Stomach (tissue), 9 donors: ENCODE measurements around the gene RPL38. TPM values are rescaled to one million over a fixed set of nuclear protein-coding genes. Genes with fewer than 3 reads are reported as not detected.

Experiments used
- DNase-seq, 2 donors: peaks; one replicate each; pipeline versions ENCODE4 v3.0.0 to v3.0.0-alpha.2; 2013 to 2019
- H3K27ac ChIP-seq, 5 donors: fragments of 200-600 bp in 4 of 5; sonication (generic) in 4 of 5; one replicate each; pipeline ENCODE4 v1.5.1; 2013 to 2019; ENCODE audit warnings: mild to moderate bottlenecking in 1 of 5, moderate library complexity in 1 of 5
- H3K27me3 ChIP-seq, 3 donors: fragments of 200-600 bp; sonication (generic); one replicate each; pipeline ENCODE4 v1.5.1; 2017 to 2019; ENCODE audit warnings: mixed run types in 1 of 3
- H3K36me3 ChIP-seq, 4 donors: fragments of 200-600 bp; sonication (generic); 1 replicate in 3 of 4; 2 replicates in 1 of 4; pipeline ENCODE4 v1.5.1; 2016 to 2019
- H3K4me1 ChIP-seq, 4 donors: fragments of 200-600 bp; sonication (generic); one replicate each; pipeline ENCODE4 v1.5.1; 2016 to 2019
- H3K4me3 ChIP-seq, 4 donors: fragments of 200-600 bp; sonication (generic) in 3 of 4; one replicate each; pipeline ENCODE4 v1.5.1; 2016 to 2019; ENCODE audit warnings: mild to moderate bottlenecking in 1 of 4
- H3K9me3 ChIP-seq, 4 donors: fragments of 200-600 bp; sonication (generic); one replicate each; pipeline ENCODE4 v1.5.1; 2016 to 2019
- CTCF ChIP-seq, 7 experiments: fragments of 450-650 bp in 4 of 7; fragments of 200-600 bp in 3 of 7; sonication (generic) in 3 of 7; IDR thresholded peaks; one replicate each; pipeline ENCODE4 v1.5.1; 2016 to 2019; ENCODE audit warnings: antibody characterized with exemption in 7 of 7, control low read depth in 2 of 7, mild to moderate bottlenecking in 1 of 7
- EP300 ChIP-seq: sonication (generic); formaldehyde crosslinking; IDR thresholded peaks from one replicate; pipeline ENCODE4 v1.6.1; 2017; ENCODE audit warnings: antibody characterized with exemption
- POLR2A ChIP-seq, 4 donors: fragments of 450-650 bp; IDR thresholded peaks; one replicate each; pipeline ENCODE4 v1.6.1; 2016; ENCODE audit warnings: antibody characterized with exemption in 4 of 4, control low read depth in 2 of 4, mild to moderate bottlenecking in 1 of 4, moderate library complexity in 1 of 4
- POLR2AphosphoS5 ChIP-seq, 3 donors: sonication (generic); formaldehyde crosslinking; IDR thresholded peaks; one replicate each; pipeline ENCODE4 v1.6.1; 2016; ENCODE audit warnings: antibody characterized with exemption in 3 of 3
- WGBS, 5 donors: extraction: QIAGEN DNeasy Blood & Tissue Kit in 3 of 5; methylation state at CpG; one replicate each; pipeline versions ENCODE4 v1.1.5 to v1.1.7; 2013 to 2018; 5-methylcytosine and 5-hydroxymethylcytosine counted together
- intact Hi-C: fragments of 100-400 bp; cut with DNase I; formaldehyde crosslinking; loops from one replicate; pipeline ENCODE4 v1.15.1; 2023; ENCODE audit warnings: low total_unique reads
- polyA plus RNA-seq, 3 donors: library from polyadenylated mRNA; stranded (reverse); fragments of 200-250 nt; gene quantifications; one replicate each; pipeline ENCODE4 v1.2.3, GENCODE V29; 2013
- total RNA-seq, 5 donors: library from RNA; depleted of rRNA; stranded (reverse); fragments of >200 nt; gene quantifications; one replicate each; pipeline versions ENCODE4 v1.1.0 to v1.2.3, GENCODE V29; 2014 to 2016
- donor health status: healthy with polysubstance abuse.
- donor health status: Bipolar disorder and iron deficiency.
- donor health status: healthy.

The RPL38 gene
- total and polyA plus RNA-seq, 8 donors: 37.7 to 1,839 (median 979) TPM

GRCh38 chr17:74177018-74177450, 26.4 kb upstream of the RPL38 start:
- intact Hi-C loops: loop anchor here (5.0 kb wide), 1 partner anchor 750 kb away; no protein-coding TSS in a partner anchor
- no peak overlapping the region for H3K4me3 ChIP-seq
- H3K27me3 ChIP-seq: peaks cover 0 to 83% (median 25%) of the 10 kb centered on the region in 3 donors
- no peaks in the 10 kb centered on the region for H3K9me3 ChIP-seq
- 0 to 23% (median 7%) methylated on average over 1 of the region's 1 CpG for WGBS, 5 donors
- no peak overlapping the region for H3K27ac ChIP-seq
- no peaks in the 10 kb centered on the region for H3K36me3 ChIP-seq
- no peak for TF ChIP-seq POLR2A (IDR thresholded peaks at IDR 0.05)
- no peak for TF ChIP-seq CTCF (IDR thresholded peaks at IDR 0.05)
- no peak for TF ChIP-seq POLR2AphosphoS5 (IDR thresholded peaks at IDR 0.05)
- TF ChIP-seq EP300: no peak
- DNase-seq: no peak
- no peaks in the 10 kb centered on the region for H3K4me1 ChIP-seq

- Histone ChIP-seq H3K4me1 (no peaks in the 10 kb centered on the region), H3K27me3 (peaks cover 0 to 83% (median 30%) of the 10 kb centered on the region in 3 donors), H3K36me3 (no peaks in the 10 kb centered on the region), H3K27ac (no peak overlapping the region), H3K9me3 (no peaks in the 10 kb centered on the region), H3K4me3 (no peak overlapping the region)
- no peak for DNase-seq
- no peak for TF ChIP-seq POLR2A (IDR thresholded peaks at IDR 0.05)
- no peak for TF ChIP-seq CTCF (IDR thresholded peaks at IDR 0.05)
- no peak for TF ChIP-seq POLR2AphosphoS5 (IDR thresholded peaks at IDR 0.05)
- no peak for TF ChIP-seq EP300
- WGBS, 5 donors: 46 to 67% (median 54%) methylated on average over 4 of the region's 4 CpGs
- intact Hi-C loops: loop anchor here (5.0 kb wide), 1 partner anchor 752 kb away; no protein-coding TSS in a partner anchor
Measured at GRCh38 chr17:74179576-74179975, 23.9 kb upstream of the RPL38 start.

GRCh38 chr17:74180336-74180735, 23.1 kb upstream of the RPL38 start:
- DNase-seq: no peak

GRCh38 chr17:74181341-74181740, 22.1 kb upstream of the RPL38 start:
- Histone ChIP-seq H3K4me3 (no peak overlapping the region), H3K9me3 (no peaks in the 10 kb centered on the region), H3K27ac (no peak overlapping the region), H3K36me3 (no peaks in the 10 kb centered on the region), H3K4me1 (no peaks in the 10 kb centered on the region), H3K27me3 (peaks cover 0 to 77% (median 17%) of the 10 kb centered on the region in 3 donors)
- WGBS, 5 donors: 78 to 90% (median 82%) methylated on average over 4 of the region's 4 CpGs
- TF ChIP-seq POLR2A (IDR thresholded peaks at IDR 0.05) (no peak), EP300 (no peak), POLR2AphosphoS5 (IDR thresholded peaks at IDR 0.05) (no peak), CTCF (IDR thresholded peaks at IDR 0.05) (no peak)
- DNase-seq: no peak
- intact Hi-C loops: no loop called here

More at GRCh38 chr17:74180336-74180735, 23.1 kb upstream of the RPL38 start:
- 23 to 50% (median 38%) methylated on average over 6 to 8 of the region's 8 CpGs for whole genome bisulfite sequencing, 5 donors
- no peak overlapping the region for H3K4me3 ChIP-seq
- H3K9me3 ChIP-seq: no peaks in the 10 kb centered on the region
- H3K36me3 ChIP-seq: no peaks in the 10 kb centered on the region
- no peak overlapping the region for H3K27ac ChIP-seq
- intact Hi-C loops: no loop called here
- no peaks in the 10 kb centered on the region for H3K4me1 ChIP-seq
- peaks cover 0 to 80% (median 22%) of the 10 kb centered on the region in 3 donors for H3K27me3 ChIP-seq
- TF ChIP-seq EP300: no peak
- no peak for TF ChIP-seq POLR2AphosphoS5 (IDR thresholded peaks at IDR 0.05)
- no peak for TF ChIP-seq POLR2A (IDR thresholded peaks at IDR 0.05)
- TF ChIP-seq CTCF (IDR thresholded peaks at IDR 0.05): no peak
